HepG2 (cell line): Measurements from ENCODE around the gene BCL2L1. TPM values are rescaled to one million over a fixed set of nuclear protein-coding genes. Genes with fewer than 3 reads are reported as not detected.

ENCODE experiments used
- ATAD3A ChIP-seq: sonication (generic); formaldehyde crosslinking; IDR thresholded peaks from 2 replicates; pipeline ENCODE4 v1.4.0; 2020; ENCODE audit warnings: missing genetic modification reagents
- HDAC1 ChIP-seq: sonication (generic); formaldehyde crosslinking; IDR thresholded peaks from 2 replicates; pipeline ENCODE4 v1.5.1; 2020; ENCODE audit warnings: mild to moderate bottlenecking, missing genetic modification reagents
- HNF4G ChIP-seq, 2 experiments: sonication (generic) in 1 of 2; formaldehyde crosslinking in 1 of 2; IDR thresholded peaks; 2 replicates each; pipeline versions ENCODE4 v1.4.0 to v1.6.1; 2011 to 2020; ENCODE audit warnings: borderline replicate concordance in 2 of 2, low read depth in 2 of 2, mild to moderate bottlenecking in 2 of 2, low read length in 1 of 2, missing genetic modification reagents in 1 of 2, moderate library complexity in 1 of 2
- MED1 ChIP-seq: sonication (generic); formaldehyde crosslinking; IDR thresholded peaks from 2 replicates; pipeline ENCODE4 v1.4.0; 2020; ENCODE audit warnings: missing genetic modification reagents
- MTA1 ChIP-seq: sonication (generic); formaldehyde crosslinking; IDR thresholded peaks from 2 replicates; pipeline ENCODE4 v1.4.0; 2020; ENCODE audit warnings: missing genetic modification reagents, mild to moderate bottlenecking, borderline replicate concordance
- MTERF4 ChIP-seq: sonication (generic); formaldehyde crosslinking; IDR thresholded peaks from 2 replicates; pipeline ENCODE4 v1.8.0; 2023; ENCODE audit warnings: mild to moderate bottlenecking, missing genetic modification reagents
- PHF8 ChIP-seq: sonication (generic); formaldehyde crosslinking; IDR thresholded peaks from 2 replicates; pipeline ENCODE4 v1.5.0; 2020; ENCODE audit warnings: missing genetic modification reagents
- POLR2A ChIP-seq, 2 experiments: IDR thresholded peaks; 2 replicates each; pipeline ENCODE4 v1.6.1; 2011; ENCODE audit warnings: low read depth in 2 of 2, low read length in 2 of 2, mild to moderate bottlenecking in 1 of 2, moderate library complexity in 1 of 2; ENCODE audit not compliant: insufficient read depth in 1 of 2
- RBFOX2 ChIP-seq: fragments of 200-400 bp; formaldehyde crosslinking; IDR thresholded peaks from 2 replicates; pipeline ENCODE4 v1.6.1; 2017; ENCODE audit warnings: low read depth, mild to moderate bottlenecking, low read length
- SPEN ChIP-seq: sonication (generic); formaldehyde crosslinking; IDR thresholded peaks from 2 replicates; pipeline ENCODE4 v1.5.1; 2020; ENCODE audit warnings: low read depth, mild to moderate bottlenecking, missing genetic modification reagents
- ZFY ChIP-seq: sonication (generic); formaldehyde crosslinking; IDR thresholded peaks from 2 replicates; pipeline ENCODE4 v1.4.0; 2020; ENCODE audit warnings: missing genetic modification reagents
- ZNF326 ChIP-seq: sonication (generic); formaldehyde crosslinking; IDR thresholded peaks from 2 replicates; pipeline ENCODE4 v1.4.0; 2020; ENCODE audit warnings: missing genetic modification reagents, borderline replicate concordance
- ZNF446 ChIP-seq: sonication (generic); formaldehyde crosslinking; IDR thresholded peaks from 2 replicates; pipeline ENCODE4 v1.5.0; 2020; ENCODE audit warnings: mild to moderate bottlenecking, missing genetic modification reagents
- ZNF510 ChIP-seq: sonication (generic); formaldehyde crosslinking; IDR thresholded peaks from 2 replicates; pipeline ENCODE4 v1.4.0; 2020; ENCODE audit warnings: low read depth, mild to moderate bottlenecking, missing genetic modification reagents
- ZNF512 ChIP-seq: sonication (generic); formaldehyde crosslinking; IDR thresholded peaks from 2 replicates; pipeline ENCODE4 v1.4.0; 2020; ENCODE audit warnings: mild to moderate bottlenecking, missing genetic modification reagents
- ZNF687 ChIP-seq: sonication (generic); formaldehyde crosslinking; IDR thresholded peaks from 2 replicates; pipeline ENCODE4 v1.5.1; 2020; ENCODE audit warnings: mild to moderate bottlenecking, missing genetic modification reagents, moderate library complexity
- ZNF720 ChIP-seq: sonication (generic); formaldehyde crosslinking; IDR thresholded peaks from 2 replicates; pipeline ENCODE4 v1.4.0; 2020; ENCODE audit warnings: missing genetic modification reagents
- ZNF878 ChIP-seq: sonication (generic); formaldehyde crosslinking; IDR thresholded peaks from 2 replicates; pipeline ENCODE4 v1.8.1; 2023; ENCODE audit warnings: mild to moderate bottlenecking, missing genetic modification reagents, moderate library complexity
- polyA plus RNA-seq, 8 experiments: library from polyadenylated mRNA; depleted of rRNA in 3 of 8; stranded (reverse) in 7 of 8; unstranded in 1 of 8; fragments of >200 nt; fragmentation: Illumina TruSeq in 4 of 8; extraction: Trizol in 4 of 8; gene quantifications; 2 replicates each; pipeline versions ENCODE4 v1.2.1 to v1.2.3, GENCODE V29; 2011 to 2016; ENCODE audit warnings: low read depth in 4 of 8, missing spikeins in 1 of 8, mixed read lengths in 1 of 8; ENCODE audit not compliant: insufficient read depth in 1 of 8
- total RNA-seq, 5 experiments: library from RNA; depleted of rRNA; stranded (reverse); fragments of >200 nt; fragmentation: Illumina TruSeq; extraction: Trizol; gene quantifications; 2 replicates each; pipeline ENCODE4 v1.2.3, GENCODE V29; 2016; ENCODE audit warnings: low read depth in 1 of 5
- TF ChIP-seq, protein P1 (sequence below): IDR thresholded peaks from 2 replicates; pipeline ENCODE4 v1.6.1; 2016; ENCODE audit warnings: low read depth

The BCL2L1 gene
- total and polyA plus RNA-seq, 2 of the 13 experiments (the other 11 are each of a cell fraction or from before 2014, with no cell fraction given) = 164 to 258 TPM

GRCh38 chr20:31710423-31711108, 12.1 kb downstream of the BCL2L1 start (continued):
- TF ChIP-seq ZNF687 (CRISPR knock-in tag) (peak; percentile 37; the same call in 1 of the 2 replicates), ZNF720 (CRISPR knock-in tag) (no peak), ZNF878 (CRISPR knock-in tag) (no peak), POLR2A (IDR thresholded peaks at IDR 0.05; ENCODE audit: insufficient read depth in 1 of 2, low read depth in 2 of 2, low read length in 2 of 2) (peak in 1 of 2 experiments; percentile 6; a peak in 2 of 4 replicates), RBFOX2 (0 out of 2 replicates have a peak, but pooled peaks have one; percentile 38), ATAD3A (CRISPR knock-in tag) (no peak), SPEN (CRISPR knock-in tag) (0 out of 2 replicates have a peak, but pooled peaks have one; percentile 24), ZNF326 (CRISPR knock-in tag) (no peak), PHF8 (CRISPR knock-in tag) (0 out of 2 replicates have a peak, but pooled peaks have one; percentile 2), HDAC1 (CRISPR knock-in tag) (peak; percentile 1; the same call in 1 of the 2 replicates), ZNF446 (CRISPR knock-in tag) (0 out of 2 replicates have a peak, but pooled peaks have one; percentile 44), ZFY (CRISPR knock-in tag) (peak; percentile 30; the same call in 1 of the 2 replicates), HNF4G (IDR thresholded peaks at IDR 0.05; ENCODE audit: borderline replicate concordance, low read depth, low read length) (no peak), HNF4G (CRISPR knock-in tag; IDR thresholded peaks at IDR 0.05; ENCODE audit: borderline replicate concordance, low read depth) (peak; percentile 17; the same call in 1 of the 2 replicates), ZNF512 (CRISPR knock-in tag) (no peak), ZNF510 (CRISPR knock-in tag) (0 out of 2 replicates have a peak, but pooled peaks have one; percentile 22), MTA1 (CRISPR knock-in tag) (no peak), MTERF4 (CRISPR knock-in tag) (0 out of 2 replicates have a peak, but pooled peaks have one; percentile 48), MED1 (CRISPR knock-in tag) (no peak)
- TF ChIP-seq, protein P1, sequence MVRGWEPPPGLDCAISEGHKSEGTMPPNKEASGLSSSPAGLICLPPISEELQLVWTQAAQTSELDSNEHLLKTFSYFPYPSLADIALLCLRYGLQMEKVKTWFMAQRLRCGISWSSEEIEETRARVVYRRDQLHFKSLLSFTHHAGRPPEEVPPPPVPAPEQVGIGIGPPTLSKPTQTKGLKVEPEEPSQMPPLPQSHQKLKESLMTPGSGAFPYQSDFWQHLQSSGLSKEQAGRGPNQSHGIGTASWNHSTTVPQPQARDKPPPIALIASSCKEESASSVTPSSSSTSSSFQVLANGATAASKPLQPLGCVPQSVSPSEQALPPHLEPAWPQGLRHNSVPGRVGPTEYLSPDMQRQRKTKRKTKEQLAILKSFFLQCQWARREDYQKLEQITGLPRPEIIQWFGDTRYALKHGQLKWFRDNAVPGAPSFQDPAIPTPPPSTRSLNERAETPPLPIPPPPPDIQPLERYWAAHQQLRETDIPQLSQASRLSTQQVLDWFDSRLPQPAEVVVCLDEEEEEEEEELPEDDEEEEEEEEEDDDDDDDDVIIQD (CRISPR knock-in tag) = no peak
